K562 (cell line): Measurements from ENCODE around the gene DNER. TPM values are rescaled to one million over a fixed set of nuclear protein-coding genes. Genes with fewer than 3 reads are reported as not detected.

ENCODE experiments used
- ATAC-seq: fragments of 200-7000 bp; cut with Tn5 transposase; 3 replicates; pipeline ENCODE4 v1.9.1; 2020; ENCODE audit warnings: moderate library complexity
- BruUV-seq: library from RNA; stranded (reverse); fragments of 400-500 nt; replicated peaks from 2 replicates; lab custom pipeline; 2021; lab: Mats Ljungman, UMichigan
- CTCF ChIA-PET: fragments of 300-600 bp; formaldehyde crosslinking; extraction: SDS; loops from one replicate; lab custom pipeline; 2021; ENCODE audit warnings: low intra/inter-chr PET ratio; lab: Yijun Ruan, JAX
- POLR2A ChIA-PET: fragments of 300-600, 350-650 bp; sonication (Branson Sonifier 250); formaldehyde crosslinking; extraction: SDS; loops from one replicate; lab custom pipeline; 2021; ENCODE audit warnings: antibody characterized with exemption, inconsistent platforms; lab: Yijun Ruan, JAX
- DNase-seq, 4 experiments: peaks; one replicate each; pipeline versions ENCODE4 v3.0.0 to v3.0.0-alpha.2; 2011 to 2018; ENCODE audit warnings: low spot score in 3 of 4, mixed read lengths in 3 of 4; ENCODE audit errors: extremely low read depth in 1 of 4
- FAIRE-seq: peaks from 2 replicates; lab custom pipeline; 2011; peaks lifted over from hg19 to GRCh38; lab: Jason Lieb, UNC
- H2AFZ ChIP-seq: 2 replicates; pipeline ENCODE4 v1.6.0; 2011; ENCODE audit warnings: low read depth, low read length, control low read depth, inconsistent platforms
- H3K27ac ChIP-seq: fragments of 200-600 bp; 3 replicates; pipeline ENCODE4 v1.8.0; 2011; ENCODE audit warnings: low read depth, mild to moderate bottlenecking, control low read depth, inconsistent platforms, low read length, moderate library complexity, mixed read lengths; ENCODE audit errors: extremely low read depth
- H3K27me3 ChIP-seq, 2 experiments: fragments of 300-600 bp in 1 of 2; 2 replicates in 1 of 2; 3 replicates in 1 of 2; pipeline versions ENCODE4 v1.6.0 to v1.8.0; 2011; ENCODE audit warnings: inconsistent platforms in 2 of 2, low read length in 2 of 2, mild to moderate bottlenecking in 1 of 2, mixed read lengths in 1 of 2, moderate library complexity in 1 of 2; ENCODE audit not compliant: control insufficient read depth in 2 of 2, insufficient read depth in 2 of 2
- H3K36me3 ChIP-seq: fragments of 300-600 bp; 3 replicates; pipeline ENCODE4 v1.8.0; 2011; ENCODE audit warnings: mild to moderate bottlenecking, low read length, inconsistent platforms; ENCODE audit not compliant: control insufficient read depth, insufficient read depth
- H3K4me1 ChIP-seq, 2 experiments: fragments of 200-600 bp in 1 of 2; replicated peaks in 1 of 2; 2 replicates in 1 of 2; 3 replicates in 1 of 2; pipeline versions ENCODE4 v1.5.1 to v1.8.0; 2011; ENCODE audit warnings: inconsistent platforms in 2 of 2, low read length in 2 of 2, mild to moderate bottlenecking in 1 of 2, mixed read lengths in 1 of 2, moderate library complexity in 1 of 2; ENCODE audit not compliant: control insufficient read depth in 2 of 2, insufficient read depth in 2 of 2
- H3K4me2 ChIP-seq: 2 replicates; pipeline ENCODE4 v1.6.1; 2011; ENCODE audit warnings: low read length, control low read depth, inconsistent platforms, mixed read lengths; ENCODE audit not compliant: insufficient read depth
- H3K4me3 ChIP-seq: fragments of 200-600 bp; sonication (generic), shearing (Covaris generic); 2 replicates; pipeline ENCODE4 v1.5.1; 2016; ENCODE audit warnings: control low read depth, inconsistent platforms
- H3K79me2 ChIP-seq: fragments of 200-600 bp; 3 replicates; pipeline ENCODE4 v1.8.0; 2011; ENCODE audit warnings: low read length, inconsistent platforms; ENCODE audit not compliant: control insufficient read depth, insufficient read depth
- H3K9ac ChIP-seq, 2 experiments: 2 replicates each; pipeline versions ENCODE4 v1.6.0 to v1.6.1; 2011; ENCODE audit warnings: low read depth in 2 of 2, low read length in 2 of 2, control low read depth in 1 of 2, inconsistent platforms in 1 of 2, mild to moderate bottlenecking in 1 of 2, mixed read lengths in 1 of 2; ENCODE audit not compliant: insufficient read depth in 1 of 2
- H3K9me1 ChIP-seq: one replicate; pipeline ENCODE4 v1.6.0; 2011; ENCODE audit warnings: inconsistent platforms, mild to moderate bottlenecking, low read length, moderate library complexity; ENCODE audit not compliant: control insufficient read depth, insufficient read depth
- H3K9me3 ChIP-seq: replicated peaks from 2 replicates; pipeline ENCODE4 v1.5.1; 2011; ENCODE audit warnings: low read depth, low read length, inconsistent platforms; ENCODE audit not compliant: control insufficient read depth, insufficient read depth
- H4K20me1 ChIP-seq: replicated peaks from 2 replicates; pipeline ENCODE4 v1.6.1; 2011; ENCODE audit warnings: low read length, inconsistent platforms, mixed read lengths; ENCODE audit not compliant: control insufficient read depth, insufficient read depth
- CHD4 ChIP-seq: fragments of 200-600 bp; sonication (generic); IDR thresholded peaks from 3 replicates; pipeline ENCODE4 v1.6.1; 2012; ENCODE audit warnings: low read depth, mild to moderate bottlenecking, mixed read lengths, low read length, inconsistent platforms; ENCODE audit not compliant: insufficient read depth, insufficient replicate concordance, poor library complexity, severe bottlenecking
- FOS ChIP-seq: IDR thresholded peaks from 3 replicates; pipeline ENCODE4 v1.6.1; 2011; ENCODE audit not compliant: insufficient read length; ENCODE audit errors: extremely low read depth
- FOXA3 ChIP-seq, 2 experiments: fragments of 450-650 bp in 1 of 2; sonication (generic) in 1 of 2; formaldehyde crosslinking; IDR thresholded peaks in 1 of 2; conservative IDR thresholded peaks in 1 of 2; 2 replicates each; pipeline versions ENCODE4 v1.4.0 to v1.8.0; 2020 to 2022; ENCODE audit warnings: mild to moderate bottlenecking in 2 of 2, missing genetic modification reagents in 1 of 2
- FOXJ2 ChIP-seq: fragments of 200-800 bp; sonication (Bioruptor generic); IDR thresholded peaks from 2 replicates; pipeline ENCODE4 v1.6.1; 2016; ENCODE audit warnings: missing genetic modification characterization, missing compliant biosample characterization
- HDAC6 ChIP-seq: IDR thresholded peaks from 2 replicates; pipeline ENCODE4 v1.6.1; 2012; ENCODE audit warnings: low read depth, mild to moderate bottlenecking, control low read depth, inconsistent platforms, low read length, moderate library complexity
- HDGF ChIP-seq: fragments of 450-650 bp; IDR thresholded peaks from 2 replicates; pipeline ENCODE4 v1.6.1; 2016
- KLF13 ChIP-seq: fragments of 450-650 bp; IDR thresholded peaks from 2 replicates; pipeline ENCODE4 v1.6.1; 2016; ENCODE audit warnings: missing genetic modification characterization, low read depth, mild to moderate bottlenecking, missing compliant biosample characterization, moderate library complexity, borderline replicate concordance
- NFE2 ChIP-seq: IDR thresholded peaks from 2 replicates; pipeline ENCODE4 v1.6.1; 2014; ENCODE audit warnings: antibody characterized with exemption, low read depth
- RBM39 ChIP-seq: fragments of 200-400 bp; formaldehyde crosslinking; optimal IDR thresholded peaks from 2 replicates; pipeline ENCODE3; 2018; ENCODE audit warnings: low read depth, low read length
- ZNF197 ChIP-seq: fragments of 200-800 bp; sonication (Bioruptor generic); IDR thresholded peaks from 2 replicates; pipeline ENCODE4 v1.6.1; 2016; ENCODE audit warnings: low read depth, missing genetic modification characterization, missing compliant biosample characterization
- WGBS: fragments of 100-300 bp; shearing (Covaris generic); methylation state at CpG from one replicate; pipeline ENCODE4 v1.1.6; 2016; ENCODE audit warnings: low coverage, mixed read lengths; ENCODE audit not compliant: insufficient coverage; ENCODE audit errors: missing lambda C conversion rate; 5-methylcytosine and 5-hydroxymethylcytosine counted together
- in situ Hi-C: fragments of 300-500 bp; cut with MboI; formaldehyde crosslinking; loops from 4 replicates; pipeline ENCODE4 v1.15.0; 2018; ENCODE audit warnings: inconsistent platforms, mixed read lengths
- intact Hi-C: fragments of 100-400 bp; cut with micrococcal nuclease; formaldehyde crosslinking; loops from 2 replicates; pipeline ENCODE4 v1.14.2; 2022
- polyA plus RNA-seq, 8 experiments: library from polyadenylated mRNA; depleted of rRNA in 4 of 8; stranded (reverse) in 5 of 8; unstranded in 3 of 8; fragments of >200 nt; fragmentation: Nextera tagmentation in 2 of 8; fragmentation: Illumina TruSeq in 1 of 8; extraction: Ambion mirVana in 2 of 8; extraction: Trizol in 1 of 8; gene quantifications; 2 replicates each; pipeline versions ENCODE4 v1.2.1 to v1.2.3, GENCODE V29; 2011 to 2014; ENCODE audit warnings: inconsistent platforms in 1 of 8, missing spikeins in 1 of 8
- total RNA-seq, 7 experiments: library from RNA; depleted of rRNA in 6 of 7; stranded (reverse); fragments of >200 nt in 6 of 7; fragmentation: Illumina TruSeq in 2 of 7; extraction: Trizol in 2 of 7; gene quantifications; 2 replicates each; pipeline versions ENCODE4 v1.2.1 to v1.2.3, GENCODE V29; 2011 to 2021; ENCODE audit warnings: low replicate concordance in 1 of 7
- TF ChIP-seq, protein P1 (sequence below): sonication (generic); formaldehyde crosslinking; IDR thresholded peaks from 2 replicates; pipeline ENCODE4 v1.8.1; 2022; ENCODE audit warnings: missing genetic modification reagents
- TF ChIP-seq, protein P2 (sequence below): fragments of 250-450 bp; sonication (Bioruptor Pico); IDR thresholded peaks from 2 replicates; pipeline ENCODE4 v1.4.0; 2020; ENCODE audit warnings: mild to moderate bottlenecking, moderate library complexity, borderline replicate concordance
- TF ChIP-seq, protein P3 (sequence below): fragments of 250-450 bp; sonication (Bioruptor Pico); IDR thresholded peaks from 2 replicates; pipeline ENCODE4 v1.4.0; 2020

Gene DNER
- total and polyA plus RNA-seq, 9 of the 15 experiments (the other 6 are each of a cell fraction or from before 2014, with no cell fraction given): not detected

DNA sequence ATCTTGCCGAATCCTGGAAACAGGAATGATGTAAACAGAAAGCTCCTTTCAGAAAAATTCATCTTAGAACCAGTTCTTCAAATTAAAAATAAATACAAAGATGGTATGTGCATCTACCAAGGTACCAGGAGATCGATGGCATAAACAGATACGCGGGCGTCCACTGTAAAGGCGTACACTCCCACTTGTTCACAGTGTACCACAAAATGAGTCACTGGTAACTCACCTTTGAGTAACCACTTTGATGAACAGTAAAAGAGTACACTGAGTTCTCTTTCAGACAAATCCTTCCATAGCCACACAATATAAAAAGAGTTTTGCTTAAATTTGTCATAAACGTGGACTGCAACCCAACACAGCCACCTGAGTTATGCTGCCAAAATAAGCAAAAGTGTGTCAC lies 128.3 kb downstream of the DNER start:
- in situ Hi-C loops (no loop called here), intact Hi-C loops (loop anchor here (2.0 kb wide), 2 partner anchors 155 to 1695 kb away; no protein-coding TSS in a partner anchor)
- POLR2A ChIA-PET: no interaction called here
- 1% methylated on average over 7 of the region's 7 CpGs for WGBS
- H3K4me2 ChIP-seq: no peak overlapping the region
- H3K79me2 ChIP-seq: no peaks in the 10 kb centered on the region
- ATAC-seq (no peak), FAIRE-seq (no peak), DNase-seq (no peak)
- no peaks in the 10 kb centered on the region for H3K36me3 ChIP-seq
- no peaks in the 10 kb centered on the region for H3K27me3 ChIP-seq
- no peaks in the 10 kb centered on the region for H3K9me3 ChIP-seq
- H2AFZ ChIP-seq: no peak overlapping the region
- no TSS peak for BruUV-seq
- H3K4me3 ChIP-seq: no peak overlapping the region
- CTCF ChIA-PET: no interaction called here
- no peaks in the 10 kb centered on the region for H4K20me1 ChIP-seq
- H3K9me1 ChIP-seq: no peaks in the 10 kb centered on the region
- no peak overlapping the region for H3K9ac ChIP-seq
- H3K27ac ChIP-seq: no peak overlapping the region
- no peaks in the 10 kb centered on the region for H3K4me1 ChIP-seq
- TF ChIP-seq, protein P1, sequence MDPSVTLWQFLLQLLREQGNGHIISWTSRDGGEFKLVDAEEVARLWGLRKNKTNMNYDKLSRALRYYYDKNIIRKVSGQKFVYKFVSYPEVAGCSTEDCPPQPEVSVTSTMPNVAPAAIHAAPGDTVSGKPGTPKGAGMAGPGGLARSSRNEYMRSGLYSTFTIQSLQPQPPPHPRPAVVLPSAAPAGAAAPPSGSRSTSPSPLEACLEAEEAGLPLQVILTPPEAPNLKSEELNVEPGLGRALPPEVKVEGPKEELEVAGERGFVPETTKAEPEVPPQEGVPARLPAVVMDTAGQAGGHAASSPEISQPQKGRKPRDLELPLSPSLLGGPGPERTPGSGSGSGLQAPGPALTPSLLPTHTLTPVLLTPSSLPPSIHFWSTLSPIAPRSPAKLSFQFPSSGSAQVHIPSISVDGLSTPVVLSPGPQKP (CRISPR knock-in tag): no peak
- no peak for TF ChIP-seq HDGF
- TF ChIP-seq NFE2: no peak
- no peak for TF ChIP-seq FOXJ2 (tag)
- TF ChIP-seq, protein P2, sequence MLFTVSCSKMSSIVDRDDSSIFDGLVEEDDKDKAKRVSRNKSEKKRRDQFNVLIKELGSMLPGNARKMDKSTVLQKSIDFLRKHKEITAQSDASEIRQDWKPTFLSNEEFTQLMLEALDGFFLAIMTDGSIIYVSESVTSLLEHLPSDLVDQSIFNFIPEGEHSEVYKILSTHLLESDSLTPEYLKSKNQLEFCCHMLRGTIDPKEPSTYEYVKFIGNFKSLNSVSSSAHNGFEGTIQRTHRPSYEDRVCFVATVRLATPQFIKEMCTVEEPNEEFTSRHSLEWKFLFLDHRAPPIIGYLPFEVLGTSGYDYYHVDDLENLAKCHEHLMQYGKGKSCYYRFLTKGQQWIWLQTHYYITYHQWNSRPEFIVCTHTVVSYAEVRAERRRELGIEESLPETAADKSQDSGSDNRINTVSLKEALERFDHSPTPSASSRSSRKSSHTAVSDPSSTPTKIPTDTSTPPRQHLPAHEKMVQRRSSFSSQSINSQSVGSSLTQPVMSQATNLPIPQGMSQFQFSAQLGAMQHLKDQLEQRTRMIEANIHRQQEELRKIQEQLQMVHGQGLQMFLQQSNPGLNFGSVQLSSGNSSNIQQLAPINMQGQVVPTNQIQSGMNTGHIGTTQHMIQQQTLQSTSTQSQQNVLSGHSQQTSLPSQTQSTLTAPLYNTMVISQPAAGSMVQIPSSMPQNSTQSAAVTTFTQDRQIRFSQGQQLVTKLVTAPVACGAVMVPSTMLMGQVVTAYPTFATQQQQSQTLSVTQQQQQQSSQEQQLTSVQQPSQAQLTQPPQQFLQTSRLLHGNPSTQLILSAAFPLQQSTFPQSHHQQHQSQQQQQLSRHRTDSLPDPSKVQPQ (CRISPR knock-in tag): no peak
- no peak for TF ChIP-seq FOXA3 (CRISPR knock-in tag; conservative IDR thresholded peaks at IDR 0.05 in 1 of 2, IDR thresholded peaks at IDR 0.05 in 1 of 2)
- TF ChIP-seq, protein P3, sequence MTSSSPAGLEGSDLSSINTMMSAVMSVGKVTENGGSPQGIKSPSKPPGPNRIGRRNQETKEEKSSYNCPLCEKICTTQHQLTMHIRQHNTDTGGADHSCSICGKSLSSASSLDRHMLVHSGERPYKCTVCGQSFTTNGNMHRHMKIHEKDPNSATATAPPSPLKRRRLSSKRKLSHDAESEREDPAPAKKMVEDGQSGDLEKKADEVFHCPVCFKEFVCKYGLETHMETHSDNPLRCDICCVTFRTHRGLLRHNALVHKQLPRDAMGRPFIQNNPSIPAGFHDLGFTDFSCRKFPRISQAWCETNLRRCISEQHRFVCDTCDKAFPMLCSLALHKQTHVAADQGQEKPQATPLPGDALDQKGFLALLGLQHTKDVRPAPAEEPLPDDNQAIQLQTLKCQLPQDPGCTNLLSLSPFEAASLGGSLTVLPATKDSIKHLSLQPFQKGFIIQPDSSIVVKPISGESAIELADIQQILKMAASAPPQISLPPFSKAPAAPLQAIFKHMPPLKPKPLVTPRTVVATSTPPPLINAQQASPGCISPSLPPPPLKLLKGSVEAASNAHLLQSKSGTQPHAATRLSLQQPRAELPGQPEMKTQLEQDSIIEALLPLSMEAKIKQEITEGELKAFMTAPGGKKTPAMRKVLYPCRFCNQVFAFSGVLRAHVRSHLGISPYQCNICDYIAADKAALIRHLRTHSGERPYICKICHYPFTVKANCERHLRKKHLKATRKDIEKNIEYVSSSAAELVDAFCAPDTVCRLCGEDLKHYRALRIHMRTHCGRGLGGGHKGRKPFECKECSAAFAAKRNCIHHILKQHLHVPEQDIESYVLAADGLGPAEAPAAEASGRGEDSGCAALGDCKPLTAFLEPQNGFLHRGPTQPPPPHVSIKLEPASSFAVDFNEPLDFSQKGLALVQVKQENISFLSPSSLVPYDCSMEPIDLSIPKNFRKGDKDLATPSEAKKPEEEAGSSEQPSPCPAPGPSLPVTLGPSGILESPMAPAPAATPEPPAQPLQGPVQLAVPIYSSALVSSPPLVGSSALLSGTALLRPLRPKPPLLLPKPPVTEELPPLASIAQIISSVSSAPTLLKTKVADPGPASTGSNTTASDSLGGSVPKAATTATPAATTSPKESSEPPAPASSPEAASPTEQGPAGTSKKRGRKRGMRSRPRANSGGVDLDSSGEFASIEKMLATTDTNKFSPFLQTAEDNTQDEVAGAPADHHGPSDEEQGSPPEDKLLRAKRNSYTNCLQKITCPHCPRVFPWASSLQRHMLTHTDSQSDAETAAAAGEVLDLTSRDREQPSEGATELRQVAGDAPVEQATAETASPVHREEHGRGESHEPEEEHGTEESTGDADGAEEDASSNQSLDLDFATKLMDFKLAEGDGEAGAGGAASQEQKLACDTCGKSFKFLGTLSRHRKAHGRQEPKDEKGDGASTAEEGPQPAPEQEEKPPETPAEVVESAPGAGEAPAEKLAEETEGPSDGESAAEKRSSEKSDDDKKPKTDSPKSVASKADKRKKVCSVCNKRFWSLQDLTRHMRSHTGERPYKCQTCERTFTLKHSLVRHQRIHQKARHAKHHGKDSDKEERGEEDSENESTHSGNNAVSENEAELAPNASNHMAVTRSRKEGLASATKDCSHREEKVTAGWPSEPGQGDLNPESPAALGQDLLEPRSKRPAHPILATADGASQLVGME (CRISPR knock-in tag): no peak
- no peak for TF ChIP-seq RBM39
- TF ChIP-seq CHD4: no peak
- no peak for TF ChIP-seq ZNF197 (CRISPR knock-in tag)
- TF ChIP-seq FOS: no peak
- no peak for TF ChIP-seq HDAC6
- no peak for TF ChIP-seq KLF13 (tag)
